HG03139 (cell line): ENCODE measurements around the gene CNTN1.

Experiments used
- ATAC-seq: cut with Tn5 transposase; IDR thresholded peaks from one replicate; pipeline ENCODE4 v1.9.1; 2021; ENCODE audit not compliant: unreplicated experiment

The CNTN1 gene

GRCh38 chr12:40768125-40768864 is 76.1 kb downstream of the CNTN1 start:
- ATAC-seq, result no peak

GRCh38 chr12:40769846-40770245 is 77.6 kb downstream of the CNTN1 start:
- no peak for ATAC-seq

GRCh38 chr12:40770781-40771180 is 78.5 kb downstream of the CNTN1 start:
- ATAC-seq, result no peak

- ATAC-seq, result no peak
These were observed 83.4 kb downstream of the CNTN1 start for GRCh38 chr12:40775661-40776060.

- ATAC-seq, result no peak
These were observed 91.9 kb downstream of the CNTN1 start for GRCh38 chr12:40784102-40784501.

GRCh38 chr12:40788276-40788675 is 96.0 kb downstream of the CNTN1 start:
- no peak for ATAC-seq

- no peak for ATAC-seq
These were observed 100.7 kb downstream of the CNTN1 start for GRCh38 chr12:40792792-40793386.

- ATAC-seq, result no peak
These were observed 101.2 kb downstream of the CNTN1 start for GRCh38 chr12:40793471-40793870.

GRCh38 chr12:40794087-40794486 is 101.8 kb downstream of the CNTN1 start:
- no peak for ATAC-seq

GRCh38 chr12:40801082-40801481 is 108.8 kb downstream of the CNTN1 start:
- no peak for ATAC-seq

GRCh38 chr12:40801861-40802260 is 109.6 kb downstream of the CNTN1 start:
- ATAC-seq, result no peak

GRCh38 chr12:40802656-40803055 is 110.4 kb downstream of the CNTN1 start:
- no peak for ATAC-seq

- no peak for ATAC-seq
These were observed 127.3 kb downstream of the CNTN1 start for GRCh38 chr12:40819436-40820108.

GRCh38 chr12:40820794-40821484 is 128.7 kb downstream of the CNTN1 start:
- ATAC-seq, result no peak

- ATAC-seq, result no peak
These were observed 132.9 kb downstream of the CNTN1 start for GRCh38 chr12:40825156-40825555.

GRCh38 chr12:40827683-40828592 is 135.7 kb downstream of the CNTN1 start:
- no peak for ATAC-seq

- no peak for ATAC-seq
These were observed 136.4 kb downstream of the CNTN1 start for GRCh38 chr12:40828593-40828990.

- no peak for ATAC-seq
These were observed 137.5 kb downstream of the CNTN1 start for GRCh38 chr12:40829738-40830144.

GRCh38 chr12:40831916-40832315 is 139.7 kb downstream of the CNTN1 start:
- no peak for ATAC-seq

GRCh38 chr12:40832668-40833067 is 140.4 kb downstream of the CNTN1 start:
- no peak for ATAC-seq

GRCh38 chr12:40833818-40834217 is 141.6 kb downstream of the CNTN1 start:
- ATAC-seq, result no peak
